HG02885 (cell line): ENCODE measurements around the gene GULP1.

Experiments used
- ATAC-seq: cut with Tn5 transposase; IDR thresholded peaks from one replicate; pipeline ENCODE4 v1.9.1; 2021; ENCODE audit warnings: mild to moderate bottlenecking; ENCODE audit not compliant: unreplicated experiment, poor library complexity

Gene GULP1

DNA sequence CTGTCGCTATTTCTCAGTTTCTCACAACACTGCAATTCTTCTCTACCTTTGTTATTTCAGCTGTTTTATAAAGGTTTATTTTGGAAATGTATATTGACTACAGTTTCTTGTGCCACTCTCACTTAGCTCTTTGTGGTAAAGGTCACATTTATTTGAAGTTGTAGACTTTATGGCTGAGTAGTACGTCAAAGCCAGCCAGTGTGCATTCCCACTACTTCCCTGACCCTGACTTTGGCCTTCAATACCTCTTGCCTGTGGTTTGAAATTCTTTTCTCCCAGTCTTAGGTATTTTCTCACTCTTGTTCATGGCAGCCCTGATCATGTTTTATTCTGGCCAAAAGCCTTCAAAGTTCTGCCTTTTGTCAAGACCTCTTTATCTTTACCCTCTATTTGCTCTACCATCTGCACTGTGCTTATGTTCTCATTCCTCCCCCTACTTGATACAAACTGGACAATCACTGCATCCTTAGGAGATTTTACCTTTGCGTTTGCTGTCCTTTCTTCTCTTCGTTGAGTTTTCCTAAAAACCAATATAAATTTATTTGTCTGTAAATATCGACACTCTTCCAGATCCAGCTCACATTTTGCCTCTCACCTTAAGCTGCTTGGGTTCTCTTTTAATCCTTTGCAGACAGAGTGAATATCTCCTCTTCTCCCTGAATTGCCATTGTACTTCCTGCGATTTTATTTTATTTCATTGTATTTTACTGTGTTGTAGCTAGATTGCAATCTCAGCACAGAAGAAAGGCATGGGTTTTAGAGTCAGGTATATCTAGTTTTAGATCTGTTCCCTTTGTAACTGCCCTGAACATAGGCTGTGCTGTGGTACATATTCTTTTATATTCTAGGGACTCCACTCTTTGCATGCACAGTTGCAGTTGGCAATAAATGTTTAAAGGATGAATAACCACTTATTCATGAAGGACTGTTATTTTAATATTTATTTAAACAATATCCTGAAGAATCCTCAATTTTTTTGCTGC is 31.2 kb downstream of the GULP1 start:
- ATAC-seq, result no peak

DNA sequence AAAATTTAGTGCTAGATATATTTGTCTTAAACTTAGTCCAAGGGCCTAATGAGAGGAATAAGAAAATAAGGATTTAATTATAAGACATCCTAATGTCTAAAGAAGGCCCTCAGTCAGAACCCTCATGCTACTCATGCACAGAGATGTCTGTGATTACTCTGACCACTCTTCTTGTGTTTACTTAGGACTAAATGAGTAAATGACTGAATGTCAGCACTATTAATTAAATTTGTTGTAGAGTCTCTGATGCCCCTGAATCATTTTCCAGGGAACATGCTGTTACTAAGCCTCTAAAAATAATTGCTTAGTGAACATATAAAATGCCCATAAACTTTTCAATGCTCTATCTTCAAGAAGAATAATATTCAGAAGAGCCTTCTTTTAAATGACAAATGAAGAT is 32.4 kb downstream of the GULP1 start:
- no peak for ATAC-seq

DNA sequence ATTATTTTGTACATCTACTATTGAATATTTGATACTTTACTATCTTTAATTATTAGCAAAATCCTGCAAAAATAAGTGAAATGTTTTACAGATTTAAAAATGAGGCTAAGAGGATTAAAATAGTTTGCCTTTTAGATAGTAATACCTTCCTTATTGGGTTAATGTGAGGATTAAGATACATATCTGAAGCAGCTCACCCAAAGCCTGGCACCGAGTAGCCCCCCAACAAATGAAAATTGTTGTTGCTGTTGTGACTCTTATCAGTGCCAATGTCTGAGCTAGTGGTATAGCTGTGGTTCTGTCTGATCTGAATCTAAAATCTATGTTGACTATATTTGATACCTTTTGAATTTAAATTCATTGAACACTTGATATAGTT is 34.6 kb downstream of the GULP1 start:
- ATAC-seq, result no peak

DNA sequence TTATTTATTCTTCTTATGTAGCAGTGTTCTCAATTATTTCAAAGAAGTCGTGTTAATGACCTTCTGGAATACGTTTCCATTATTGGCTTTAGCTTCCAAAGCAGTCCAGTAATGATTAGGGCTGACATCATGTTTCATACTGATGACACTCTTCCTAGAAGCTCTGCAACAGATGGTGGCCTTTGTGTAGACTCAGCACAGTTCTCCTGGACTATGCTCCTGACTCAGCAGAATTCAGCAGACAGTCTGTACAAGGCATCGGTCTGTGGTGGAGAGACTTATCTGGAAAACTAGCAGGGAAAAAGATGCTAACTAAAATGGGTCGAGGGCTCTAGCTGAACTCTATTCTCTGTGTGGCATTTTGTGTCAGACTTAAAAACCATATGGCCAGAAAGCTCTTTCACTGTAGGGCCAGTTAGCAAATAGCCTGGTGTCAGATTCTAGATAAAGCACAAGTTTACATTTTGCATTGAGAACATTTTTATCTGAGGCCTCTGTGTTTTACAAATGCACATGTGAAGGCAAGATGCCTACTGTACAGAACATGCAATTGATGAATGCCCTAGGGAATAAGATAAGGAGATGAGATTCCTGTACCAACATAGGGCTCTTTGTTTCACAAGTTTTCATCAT is 35.1 kb downstream of the GULP1 start:
- no peak for ATAC-seq

DNA sequence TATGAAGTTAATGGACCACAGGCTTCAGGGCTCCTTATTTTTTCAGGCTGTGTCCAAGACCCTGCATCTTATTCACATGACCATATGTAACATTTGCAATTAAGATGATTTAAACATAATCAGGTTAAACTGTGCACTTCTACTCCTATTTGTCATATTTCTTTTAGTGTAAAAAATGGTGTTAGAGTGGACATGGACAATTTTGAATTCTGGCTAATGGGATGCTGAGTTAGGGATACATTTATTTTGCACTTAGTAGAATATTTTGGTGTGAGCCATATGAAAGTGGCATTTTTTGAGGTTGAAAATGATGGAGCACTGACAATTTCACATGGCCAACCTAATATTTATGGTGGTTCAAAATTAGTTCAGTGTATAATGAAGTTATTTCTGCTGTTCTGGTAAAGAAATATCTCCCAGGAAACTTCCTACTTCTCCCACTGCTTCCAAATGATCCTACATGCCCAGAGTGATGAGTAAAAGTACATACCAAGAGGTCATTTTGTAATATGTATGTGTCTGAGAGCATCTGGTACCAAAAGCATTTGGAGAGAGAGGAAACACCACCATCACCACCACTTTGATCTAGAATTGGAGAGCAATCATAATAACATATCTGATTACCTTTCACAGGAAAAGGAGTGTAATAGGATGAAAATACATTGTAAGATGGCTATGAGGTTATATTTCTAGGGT is 36.0 kb downstream of the GULP1 start:
- ATAC-seq, result no peak

DNA sequence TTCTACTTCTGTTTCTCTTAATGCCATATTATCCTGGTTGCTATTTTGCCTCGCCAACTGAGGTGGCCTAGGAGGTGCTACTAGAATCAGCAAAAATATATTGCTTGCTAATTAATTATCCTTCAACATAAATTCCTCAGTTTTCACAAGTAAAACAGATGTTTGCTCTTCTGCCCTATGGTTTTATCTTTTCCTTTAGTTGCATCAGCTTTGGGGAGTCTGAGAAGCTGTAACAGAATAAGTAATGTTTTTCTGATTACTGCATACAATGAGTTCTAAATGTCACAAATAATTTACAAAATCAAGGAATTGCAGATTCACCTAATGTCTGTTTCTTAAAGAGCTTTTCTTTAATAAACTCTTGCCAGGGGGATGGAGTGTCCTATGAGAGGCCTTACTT is 36.7 kb downstream of the GULP1 start:
- ATAC-seq, result no peak

DNA sequence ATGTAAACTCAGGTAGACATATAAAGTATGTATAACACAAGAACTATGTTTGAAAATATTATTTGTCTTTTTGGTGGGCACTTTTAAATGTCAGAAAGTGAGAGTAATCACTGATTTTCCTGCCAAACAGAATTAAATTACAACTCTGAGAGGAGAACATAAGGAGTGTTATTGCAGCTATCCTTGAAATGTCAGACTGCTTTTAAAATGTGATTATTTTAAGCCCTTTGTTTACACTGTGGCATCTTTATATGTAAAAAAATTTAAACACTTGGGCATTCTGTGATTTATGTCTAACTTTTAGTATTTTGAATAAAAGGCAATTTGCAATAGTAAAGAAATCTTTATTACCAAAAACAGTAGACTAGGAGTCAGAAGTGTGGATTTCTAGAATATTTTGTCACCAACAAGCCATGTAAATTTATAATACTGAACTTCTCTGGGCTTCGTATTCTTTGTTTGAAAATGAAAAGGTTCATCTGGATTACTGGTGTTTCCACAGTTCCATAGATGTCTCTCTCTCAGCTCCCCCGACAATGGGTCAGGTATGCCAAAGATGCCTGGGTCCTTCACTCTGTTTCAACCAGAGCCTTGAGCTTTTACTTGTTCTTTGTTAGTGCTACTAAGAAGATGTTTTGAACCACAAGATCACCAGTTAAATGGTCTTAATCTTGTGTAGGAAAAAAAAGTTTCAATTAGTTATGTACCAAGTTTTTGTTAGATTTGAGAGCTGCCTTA is 38.8 kb downstream of the GULP1 start:
- no peak for ATAC-seq

DNA sequence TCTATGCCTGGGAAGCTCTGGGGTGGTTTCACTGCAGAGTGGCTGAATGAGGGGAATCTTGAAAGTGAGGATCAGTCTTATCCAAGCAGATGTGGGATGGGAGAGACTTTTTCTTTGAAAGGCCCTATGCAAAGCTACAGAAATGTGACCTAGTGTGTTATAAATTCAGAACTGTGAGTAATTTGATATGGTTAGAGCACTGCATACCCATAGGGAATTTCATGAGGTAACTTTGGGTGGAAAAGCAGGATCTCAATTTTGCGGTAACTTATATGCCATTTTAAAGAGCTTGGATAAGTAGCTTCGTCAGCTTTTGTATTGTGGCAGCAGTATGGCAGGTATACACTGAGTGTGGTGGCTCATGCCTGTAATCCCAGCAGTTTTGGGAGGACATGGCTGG is 40.9 kb downstream of the GULP1 start:
- no peak for ATAC-seq

DNA sequence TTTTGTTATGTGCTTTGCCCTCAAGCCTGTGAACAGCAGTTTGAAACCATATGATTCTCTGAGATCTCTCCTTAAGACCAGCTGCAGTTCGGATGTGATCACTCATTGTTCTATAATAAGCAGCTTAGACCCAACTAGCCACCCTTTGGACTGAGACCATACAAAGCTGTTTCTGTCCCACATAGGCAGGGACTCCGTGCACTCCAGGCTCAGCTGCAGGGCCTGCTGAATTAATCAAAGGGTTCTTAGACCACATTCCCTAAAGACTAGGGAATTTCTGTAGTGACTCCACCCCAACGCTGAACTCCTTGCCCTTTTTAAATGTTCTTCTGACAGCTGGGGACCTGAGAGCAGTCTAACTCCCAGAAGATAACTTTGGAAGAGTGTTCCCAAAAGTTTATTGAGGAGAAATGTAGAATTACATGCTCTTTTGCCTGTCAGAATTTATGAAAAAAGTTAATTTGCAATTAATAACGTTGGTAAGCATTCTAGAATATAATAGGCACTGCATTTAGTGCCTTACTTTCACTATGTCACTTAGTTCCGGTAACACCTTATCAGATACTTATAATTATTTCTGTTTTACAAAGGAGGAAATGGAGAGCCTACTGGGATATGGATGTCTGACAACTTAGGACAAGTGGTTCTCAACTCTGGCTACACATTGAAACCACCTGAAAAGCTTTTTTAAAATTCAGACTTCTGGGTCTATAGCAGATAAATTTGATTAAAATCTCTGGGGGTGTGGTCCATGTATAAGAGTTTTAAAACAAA is 42.3 kb downstream of the GULP1 start:
- ATAC-seq, result no peak

DNA sequence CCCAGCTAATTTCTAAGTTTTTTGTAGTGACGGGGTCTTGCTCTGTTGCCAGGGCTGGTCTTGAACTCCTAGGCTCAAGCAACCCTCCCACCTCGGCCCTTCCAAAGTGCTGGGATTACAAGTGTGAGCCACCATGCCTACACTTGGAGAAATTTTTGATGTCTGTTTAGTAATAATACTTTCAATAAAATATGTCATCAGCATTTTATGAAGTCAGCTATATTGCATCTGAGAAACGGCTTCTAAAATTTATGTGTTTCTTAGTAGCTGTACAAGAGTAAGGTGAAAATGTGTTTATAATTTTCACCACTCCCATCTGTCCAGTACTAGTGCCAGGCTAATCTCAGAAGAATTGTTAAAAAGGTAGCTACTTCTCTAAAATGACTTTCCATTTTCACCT is 46.8 kb downstream of the GULP1 start:
- no peak for ATAC-seq

DNA sequence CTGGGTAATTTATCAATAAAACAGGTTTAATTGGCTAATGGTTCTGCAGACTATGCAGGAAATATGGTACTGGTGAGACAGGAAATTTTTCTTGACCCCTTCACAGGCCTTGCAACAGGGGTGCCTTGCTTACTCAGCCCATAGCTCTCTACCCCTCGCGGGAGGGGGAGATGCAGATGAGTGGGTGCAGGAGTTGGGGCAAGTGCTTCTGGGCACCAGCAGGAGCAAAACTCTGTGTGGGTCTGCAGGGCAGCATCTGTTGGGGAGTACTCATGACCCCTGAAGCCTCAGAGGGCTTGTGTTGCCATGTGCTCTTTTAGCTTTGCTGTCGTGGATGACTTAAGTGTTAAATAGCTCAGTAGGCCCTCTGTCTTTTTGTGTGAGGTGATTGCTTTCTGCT is 48.6 kb downstream of the GULP1 start:
- ATAC-seq, result no peak

DNA sequence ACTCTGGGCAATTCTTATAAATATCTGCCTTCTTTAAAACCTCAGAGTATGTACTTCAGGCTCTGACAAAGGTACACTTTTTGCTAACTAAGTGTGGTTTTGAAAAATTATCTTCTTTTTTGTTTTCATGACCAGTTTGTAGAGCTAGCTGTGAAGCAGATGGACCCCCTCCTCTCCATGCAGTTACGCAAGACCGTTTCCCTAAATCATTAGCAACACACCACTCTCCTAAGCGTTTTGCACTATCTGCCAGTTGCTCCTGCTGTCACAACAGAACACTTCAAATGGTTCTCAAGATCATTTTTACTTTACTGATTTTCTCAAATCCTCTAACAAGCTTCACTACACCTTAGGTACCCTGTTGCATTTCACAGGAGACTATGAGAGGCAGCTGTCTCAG is 53.3 kb downstream of the GULP1 start:
- no peak for ATAC-seq

DNA sequence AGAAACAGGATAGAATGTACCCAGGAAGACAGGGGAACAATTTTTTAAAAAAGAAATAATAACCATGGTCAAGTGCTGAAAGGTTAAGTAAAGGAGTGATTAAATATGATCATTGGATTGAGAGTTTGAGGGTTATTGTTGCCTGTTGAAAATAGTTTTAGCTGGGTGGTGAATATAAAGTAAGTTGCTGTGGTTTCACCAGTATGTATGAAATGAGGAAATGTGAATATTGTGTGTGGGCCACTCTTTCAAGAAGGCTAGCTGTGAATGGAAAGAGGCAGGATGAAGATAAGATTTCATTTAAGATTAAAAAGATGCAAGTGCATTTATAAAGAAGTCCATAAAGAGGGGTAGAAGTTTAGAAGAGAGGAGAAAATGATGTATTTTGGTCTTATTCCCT is 53.8 kb downstream of the GULP1 start:
- ATAC-seq, result no peak

DNA sequence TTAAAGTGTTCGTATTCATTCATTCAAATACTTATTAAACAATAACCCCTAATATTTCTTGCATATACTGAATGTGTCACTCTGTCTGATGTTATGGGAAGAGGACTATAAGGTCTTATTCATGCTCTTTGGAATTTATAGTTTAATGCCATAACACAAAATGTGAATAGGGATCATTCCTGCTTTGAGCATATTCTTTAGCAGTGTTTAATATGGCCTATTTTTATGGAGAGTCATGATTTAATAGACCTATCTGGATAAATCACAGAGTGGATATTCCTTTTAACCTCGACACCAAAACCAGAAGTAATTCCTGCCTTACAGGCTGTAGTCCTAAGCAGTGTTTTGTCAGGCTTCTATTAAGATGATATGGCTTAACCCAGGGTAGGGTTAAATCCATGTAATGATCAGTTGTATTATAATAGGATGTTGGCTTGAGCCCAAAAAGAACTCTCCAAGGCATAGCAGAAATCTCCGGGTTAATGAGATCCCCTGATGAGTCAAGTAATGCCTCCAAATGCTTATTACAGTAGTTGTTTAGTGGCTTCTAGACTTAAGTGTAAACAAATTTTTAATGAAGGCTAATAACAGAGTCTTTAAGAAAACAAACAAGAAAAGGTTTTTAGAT is 54.3 kb downstream of the GULP1 start:
- no peak for ATAC-seq

DNA sequence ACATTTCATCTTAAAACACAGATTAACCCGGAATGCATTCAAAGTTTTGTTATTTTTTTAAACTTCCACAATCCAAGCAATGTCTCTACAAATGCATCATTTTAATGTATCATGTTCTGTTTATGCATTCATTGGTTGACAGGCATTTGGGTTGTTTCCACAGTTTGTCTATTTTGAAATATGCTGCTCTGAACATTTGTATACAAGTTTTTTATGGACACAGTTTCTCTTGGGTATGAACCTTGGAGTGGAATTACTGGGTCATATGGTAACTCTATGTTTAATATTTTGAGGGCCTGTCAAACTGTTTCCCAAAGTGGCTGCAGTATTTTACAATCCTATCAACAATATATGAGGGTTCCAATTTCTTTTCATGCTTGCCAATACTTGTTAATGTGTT is 57.3 kb downstream of the GULP1 start:
- ATAC-seq, result no peak

DNA sequence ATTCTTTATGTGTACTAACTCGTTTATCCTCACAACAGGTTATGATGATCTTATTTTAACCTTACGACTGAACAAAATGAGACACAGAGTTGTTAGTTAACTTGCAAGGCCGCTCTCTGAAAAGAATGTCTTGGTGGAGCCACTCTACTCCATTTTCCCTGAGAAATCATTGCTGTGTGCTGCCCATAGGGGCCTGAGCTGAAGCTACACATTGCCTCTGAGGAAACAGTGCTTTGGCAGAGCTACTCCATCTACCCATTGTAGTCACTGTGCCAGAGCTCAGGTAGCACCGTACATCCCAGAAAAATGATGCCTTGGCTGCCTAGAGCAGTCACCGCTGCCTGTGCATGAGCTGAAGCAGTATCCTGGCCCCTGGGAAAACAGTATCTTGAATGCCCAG is 61.6 kb downstream of the GULP1 start:
- ATAC-seq, result no peak

DNA sequence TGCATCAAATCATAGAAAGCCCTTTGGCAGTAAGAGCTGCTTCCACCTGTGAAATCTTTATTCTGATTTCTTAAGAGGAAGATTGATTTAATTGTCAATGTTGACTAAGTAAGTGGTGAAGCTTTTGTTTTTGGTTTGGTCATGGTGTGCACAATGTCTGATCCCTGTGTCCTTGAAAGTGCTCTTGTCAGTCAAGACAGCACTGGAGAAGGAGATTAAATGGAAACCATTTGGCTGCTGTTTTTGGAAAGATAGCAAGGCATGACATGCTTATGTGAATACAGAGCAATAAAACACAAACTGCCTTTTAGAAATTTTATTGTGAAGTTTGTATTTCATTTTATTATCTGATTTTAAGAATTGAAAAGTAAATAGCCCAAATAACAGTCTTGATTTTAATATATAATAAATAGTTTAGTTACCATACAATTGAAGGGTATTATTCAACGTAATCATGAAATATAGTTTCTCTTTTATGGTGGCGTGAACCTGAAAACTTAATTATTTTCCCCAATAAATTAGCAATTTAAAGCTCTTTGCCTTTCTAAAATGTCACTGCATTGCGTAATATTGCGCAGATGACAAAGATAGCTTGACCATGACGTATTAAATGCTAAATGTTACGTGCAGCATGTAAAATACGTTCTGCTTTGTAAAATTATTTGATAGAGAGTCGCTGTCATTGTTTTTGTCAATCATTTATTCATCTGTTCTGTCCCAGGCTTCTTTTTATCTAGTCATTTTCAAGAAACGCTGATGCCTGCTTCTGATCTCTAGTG is 69.0 kb downstream of the GULP1 start:
- no peak for ATAC-seq

DNA sequence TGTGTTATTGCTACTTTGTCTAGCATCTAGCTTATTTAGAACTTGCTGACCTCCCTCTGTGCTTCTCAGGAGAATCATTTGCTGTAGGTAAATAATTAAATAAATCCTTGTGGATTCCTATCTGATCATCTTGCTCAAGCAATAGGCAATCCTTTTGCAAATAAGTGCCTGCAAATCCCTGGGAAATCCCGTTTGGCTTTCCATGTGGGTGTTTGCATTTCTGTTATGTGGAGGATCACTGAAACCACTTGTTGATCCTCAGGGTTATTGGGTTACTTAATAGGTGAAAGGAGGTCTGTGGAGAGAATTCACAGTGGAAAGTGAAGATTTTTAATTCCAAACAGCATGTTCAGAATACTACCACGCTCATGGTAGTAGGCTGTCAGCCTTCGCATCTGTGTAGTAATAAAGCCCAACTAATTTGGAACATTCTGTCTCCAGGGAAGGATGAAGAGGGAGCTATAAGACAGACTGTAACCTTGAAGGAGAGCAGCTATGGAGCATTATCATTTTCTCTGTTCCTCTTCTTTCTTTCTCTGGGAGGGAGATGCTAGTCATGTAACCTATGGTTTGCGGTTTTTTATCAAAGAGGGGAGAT is 72.5 kb downstream of the GULP1 start:
- no peak for ATAC-seq
